Astrocyte of the spinal cord (primary cell): ENCODE data around the gene OR2L13.

Experiments
- DNase-seq: peaks from one replicate; pipeline ENCODE4 v3.0.0; 2011; ENCODE audit warnings: low read depth, low spot score
- H3K4me3 ChIP-seq: 2 replicates; pipeline ENCODE4 v1.5.1; 2011; ENCODE audit warnings: low read depth, mild to moderate bottlenecking, low read length, moderate library complexity
- in situ Hi-C: cut with HindIII; loops from 2 replicates; pipeline ENCODE4 v1.10.0; 2017; ENCODE audit warnings: low sequenced_read_pairs
- TF ChIP-seq, protein P1 (sequence below): IDR thresholded peaks from 2 replicates; pipeline ENCODE4 v1.5.1; 2012; ENCODE audit warnings: low read depth, mild to moderate bottlenecking, low read length, inconsistent platforms

Gene OR2L13, protein sequence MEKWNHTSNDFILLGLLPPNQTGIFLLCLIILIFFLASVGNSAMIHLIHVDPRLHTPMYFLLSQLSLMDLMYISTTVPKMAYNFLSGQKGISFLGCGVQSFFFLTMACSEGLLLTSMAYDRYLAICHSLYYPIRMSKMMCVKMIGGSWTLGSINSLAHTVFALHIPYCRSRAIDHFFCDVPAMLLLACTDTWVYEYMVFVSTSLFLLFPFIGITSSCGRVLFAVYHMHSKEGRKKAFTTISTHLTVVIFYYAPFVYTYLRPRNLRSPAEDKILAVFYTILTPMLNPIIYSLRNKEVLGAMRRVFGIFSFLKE

DNA sequence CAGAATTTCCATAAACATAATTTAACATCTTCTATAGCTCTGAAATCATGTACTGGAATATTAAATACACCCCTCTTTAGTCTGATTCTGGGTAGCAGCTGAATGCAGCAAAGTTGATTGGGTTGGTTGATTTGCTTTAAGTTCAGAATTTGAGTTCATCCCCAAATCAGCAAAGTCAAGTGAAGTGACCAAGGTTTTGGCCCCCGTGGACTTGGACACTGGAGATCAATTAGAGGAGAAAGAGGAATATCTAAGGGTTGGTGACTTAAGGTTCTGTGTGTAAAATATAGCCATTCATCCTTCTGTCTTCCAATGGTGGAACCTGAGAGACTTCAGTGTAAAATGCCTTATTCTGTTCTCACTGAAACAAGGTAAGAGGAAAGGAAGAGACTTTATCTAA lies at the start of gene OR2L13:
OR2L13 (plus strand) TSS at position 301 of the 400 bp plus-strand sequence. CDS start 4,192 bp downstream, outside the sequence.
- TF ChIP-seq, protein P1, sequence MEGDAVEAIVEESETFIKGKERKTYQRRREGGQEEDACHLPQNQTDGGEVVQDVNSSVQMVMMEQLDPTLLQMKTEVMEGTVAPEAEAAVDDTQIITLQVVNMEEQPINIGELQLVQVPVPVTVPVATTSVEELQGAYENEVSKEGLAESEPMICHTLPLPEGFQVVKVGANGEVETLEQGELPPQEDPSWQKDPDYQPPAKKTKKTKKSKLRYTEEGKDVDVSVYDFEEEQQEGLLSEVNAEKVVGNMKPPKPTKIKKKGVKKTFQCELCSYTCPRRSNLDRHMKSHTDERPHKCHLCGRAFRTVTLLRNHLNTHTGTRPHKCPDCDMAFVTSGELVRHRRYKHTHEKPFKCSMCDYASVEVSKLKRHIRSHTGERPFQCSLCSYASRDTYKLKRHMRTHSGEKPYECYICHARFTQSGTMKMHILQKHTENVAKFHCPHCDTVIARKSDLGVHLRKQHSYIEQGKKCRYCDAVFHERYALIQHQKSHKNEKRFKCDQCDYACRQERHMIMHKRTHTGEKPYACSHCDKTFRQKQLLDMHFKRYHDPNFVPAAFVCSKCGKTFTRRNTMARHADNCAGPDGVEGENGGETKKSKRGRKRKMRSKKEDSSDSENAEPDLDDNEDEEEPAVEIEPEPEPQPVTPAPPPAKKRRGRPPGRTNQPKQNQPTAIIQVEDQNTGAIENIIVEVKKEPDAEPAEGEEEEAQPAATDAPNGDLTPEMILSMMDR = no peak
- in situ Hi-C loops = no loop called here
- no peak for DNase-seq
- H3K4me3 ChIP-seq = no peak within 1 kb of the TSS

GRCh38 chr1:248045209-248045608 lies 49.8 kb upstream of the OR2L13 start:
- TF ChIP-seq, protein P1 = no peak
- H3K4me3 ChIP-seq = no peak overlapping the region
- in situ Hi-C loops = no loop called here
- DNase-seq = no peak

DNA sequence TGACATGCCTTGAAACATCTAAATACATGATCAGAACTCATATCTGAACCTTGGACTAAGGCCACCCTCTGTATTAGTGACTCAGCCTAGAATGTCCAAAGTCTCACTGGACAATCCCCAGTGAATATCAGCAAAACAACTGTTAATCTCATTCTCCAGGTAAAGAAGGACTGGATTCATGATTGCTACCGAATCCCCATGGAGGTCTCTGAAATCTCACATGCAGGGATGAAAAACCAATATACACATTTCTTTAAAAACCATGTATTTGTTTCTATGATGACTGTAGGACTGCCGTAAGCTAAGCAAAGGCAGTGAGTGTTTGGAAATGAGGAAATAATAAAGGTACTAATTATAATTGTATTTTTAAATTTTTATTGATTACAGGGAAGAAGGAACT lies 48.4 kb upstream of the OR2L13 start, which contains the start of gene OR2L3:
OR2L3 (plus strand) TSS at position 301 of the 400 bp plus-strand sequence. CDS start 13,846 bp downstream, outside the sequence.
- TF ChIP-seq, protein P1 = no peak
- H3K4me3 ChIP-seq = no peak within 1 kb of the TSS
- no peak for DNase-seq
- in situ Hi-C loops = no loop called here

DNA sequence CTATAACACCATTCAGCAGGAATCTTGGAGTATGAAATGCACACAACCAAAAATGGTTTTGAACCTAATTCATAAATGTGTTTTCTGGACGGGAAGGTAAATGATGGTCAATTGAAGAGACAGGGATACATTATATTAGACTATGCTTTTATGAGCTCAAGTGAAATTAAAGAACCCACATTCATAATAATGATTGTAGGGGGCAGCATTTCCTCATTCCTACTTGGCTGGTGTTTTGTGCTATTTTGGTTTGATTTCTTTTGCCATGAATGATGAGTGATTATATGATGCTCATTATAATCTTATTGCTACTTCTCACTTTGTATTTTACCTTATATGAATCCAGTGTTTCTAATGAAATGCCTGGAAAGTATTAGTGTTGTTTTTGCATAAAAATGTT lies 48.0 kb upstream of the OR2L13 start:
- no peak overlapping the region for H3K4me3 ChIP-seq
- TF ChIP-seq, protein P1 = no peak
- in situ Hi-C loops = no loop called here
- no peak for DNase-seq

GRCh38 chr1:248054671-248055070 lies 40.3 kb upstream of the OR2L13 start:
- DNase-seq = no peak
- no peak overlapping the region for H3K4me3 ChIP-seq
- TF ChIP-seq, protein P1 = no peak
- in situ Hi-C loops = no loop called here

- in situ Hi-C loops = no loop called here
- TF ChIP-seq, protein P1 = no peak
- no peak overlapping the region for H3K4me3 ChIP-seq
- no peak for DNase-seq
These were observed 39.7 kb upstream of the OR2L13 start for GRCh38 chr1:248055261-248055660.
